ENCODE results near the gene TMC8.

Gene TMC8

DNA sequence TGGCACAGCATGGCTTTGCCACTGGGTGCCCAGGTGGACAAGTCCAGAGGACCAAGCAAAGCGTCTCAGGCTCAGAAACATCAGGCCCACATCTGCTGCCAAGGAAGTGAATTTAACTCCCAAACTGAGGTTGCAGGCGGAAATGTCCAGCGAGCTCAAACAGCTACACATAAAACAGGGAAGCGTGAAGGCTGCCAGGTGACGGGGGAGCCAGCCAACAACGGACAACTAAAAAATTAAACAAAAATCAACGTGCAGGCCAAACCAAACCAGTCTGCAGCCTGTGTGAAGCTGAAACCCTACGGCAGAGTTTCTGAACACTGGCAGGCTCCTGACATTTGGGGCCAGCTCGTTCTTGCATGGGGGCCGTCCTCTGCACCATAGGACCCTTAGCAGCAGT, 53.8 kb downstream of the TMC8 start:
- no peak for DNase-seq

DNA sequence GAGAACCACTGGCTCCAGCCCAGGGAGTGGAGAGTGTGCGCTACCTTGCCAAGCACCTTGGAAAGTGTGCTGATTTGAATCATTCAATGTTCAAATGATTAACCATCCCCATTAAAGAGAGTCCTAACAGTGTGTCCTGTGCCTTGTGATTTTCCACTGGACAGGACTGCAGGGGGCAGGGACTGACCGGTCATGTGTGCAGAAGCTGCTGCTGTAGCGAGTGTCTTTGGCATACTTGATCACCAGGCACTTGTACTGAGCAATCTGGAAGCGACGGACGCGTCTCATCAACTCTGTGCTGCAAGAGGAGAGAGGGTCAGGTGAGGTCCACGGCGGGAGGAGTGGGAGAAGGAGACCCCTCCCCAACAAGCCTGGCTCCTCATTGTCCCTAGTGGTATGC, 54.3 kb downstream of the TMC8 start:
- no peak for DNase-seq

DNA sequence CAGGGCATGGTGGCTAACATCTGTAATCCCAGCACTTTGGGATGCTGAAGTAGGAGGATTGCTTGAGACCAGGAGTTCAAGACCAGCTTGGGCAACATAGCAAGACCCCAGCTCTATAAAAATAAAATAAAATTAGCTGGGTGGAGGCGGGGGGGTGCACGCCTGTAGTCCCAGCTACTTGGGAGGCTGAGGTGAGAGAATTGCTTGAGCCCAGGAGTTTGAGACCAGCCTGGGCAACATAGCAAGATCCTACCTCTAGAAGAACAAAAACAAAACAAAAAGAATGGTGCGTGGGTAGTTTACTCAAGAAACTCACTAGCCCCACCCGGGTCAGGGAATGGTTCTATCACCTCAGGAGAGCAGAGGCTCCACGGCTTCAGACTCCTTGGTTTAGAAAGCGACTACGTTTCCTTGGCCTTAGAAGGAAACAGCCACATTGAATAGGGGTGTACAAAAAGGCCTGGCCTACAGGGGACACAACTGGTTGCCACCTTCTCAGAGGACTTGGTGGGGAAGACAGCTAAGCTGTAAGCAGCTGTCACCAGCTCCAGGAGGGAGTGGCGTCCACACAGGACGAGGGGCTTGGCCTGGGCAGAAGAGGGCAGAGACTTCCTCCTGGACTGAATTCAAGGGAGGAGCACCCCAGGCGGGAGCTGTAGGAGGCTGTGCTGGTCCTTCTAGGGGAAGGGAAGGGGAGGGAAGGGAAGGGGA, 55.6 kb downstream of the TMC8 start:
- DNase-seq = no peak

DNA sequence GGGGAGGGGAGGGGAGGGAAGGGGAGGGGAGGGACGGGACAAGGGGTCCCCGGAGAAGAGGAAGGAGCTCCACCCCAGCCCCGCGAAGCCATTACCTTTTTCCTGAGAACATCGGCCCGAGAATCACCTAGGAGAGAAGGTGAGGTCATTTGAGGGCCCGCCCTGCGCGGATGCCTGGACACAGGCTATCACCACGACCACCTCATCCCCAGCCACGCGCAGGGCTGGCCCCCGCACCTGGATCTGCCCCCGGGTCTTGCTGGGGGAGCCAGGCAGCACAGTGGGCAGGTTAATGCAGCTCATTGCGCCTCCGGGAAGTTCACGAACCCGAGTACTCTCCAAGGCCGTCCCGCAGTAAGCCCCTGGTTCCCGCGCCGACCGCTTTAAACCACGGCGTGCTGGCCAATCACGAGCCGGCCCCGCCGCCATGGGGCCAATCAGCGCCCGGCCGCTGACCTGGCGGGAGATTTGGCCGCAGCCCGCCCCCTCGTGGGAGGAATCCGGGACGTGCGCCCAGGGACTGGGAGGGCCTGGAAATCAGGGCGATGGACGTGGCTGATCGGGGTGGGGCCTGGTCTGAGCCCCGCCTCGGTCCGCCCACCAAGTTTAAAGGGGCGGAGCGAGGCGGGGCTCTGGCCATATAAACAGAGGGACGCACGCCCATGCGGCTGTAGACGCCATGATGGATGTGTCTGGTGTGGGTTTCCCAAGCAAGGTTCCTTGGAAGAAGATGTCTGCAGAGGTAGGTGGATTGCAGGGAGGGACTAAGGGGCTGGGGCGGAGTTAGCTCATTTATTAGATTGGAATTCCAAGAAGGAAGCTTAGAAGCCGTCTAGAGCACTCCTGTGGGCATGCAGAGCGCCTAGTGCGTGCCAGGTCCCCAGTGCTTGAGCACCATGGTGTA, 56.4 kb downstream of the TMC8 start, which contains the start of the genes AFMID and TK1:
AFMID (plus strand) TSS at position 671 of the 904 bp plus-strand sequence; CDS start at position 680, 9 bp downstream.
TK1 (minus strand) TSS at position 361 of the 904 bp plus-strand sequence; CDS start at position 303, 58 bp downstream.
- peak; percentile 97 for DNase-seq

Data from NCI-H1694 treated with DMSO at 0.1 percent for 48 hours (cell line).